ENCODE measurements around the gene SH3PXD2B. TPM values are rescaled to one million over a fixed set of nuclear protein-coding genes. Genes with fewer than 3 reads are reported as not detected.

Gene SH3PXD2B
- total RNA-seq, 1 donor from 2014 or later = 60.8 TPM

- Histone ChIP-seq H3K4me1 (no peaks in the 10 kb centered on the region), H3K9me3 (no peaks in the 10 kb centered on the region), H3K36me3 (no peaks in the 10 kb centered on the region), H3K27me3 (no peaks in the 10 kb centered on the region), H3K4me3 (no peak overlapping the region), H3K27ac (no peak overlapping the region)
- intact Hi-C loops (cut with DNase I) = no loop called here
- no peak for DNase-seq (ENCODE audit: low spot score in 2 of 2)
- TF ChIP-seq CTCF (IDR thresholded peaks at IDR 0.05) = no peak
Measured at GRCh38 chr5:172478256-172478655, 23.9 kb upstream of the SH3PXD2B start.

GRCh38 chr5:172477466-172477865, 23.1 kb upstream of the SH3PXD2B start:
- Histone ChIP-seq H3K36me3 (no peaks in the 10 kb centered on the region), H3K9me3 (no peaks in the 10 kb centered on the region), H3K4me3 (no peak overlapping the region), H3K27ac (no peak overlapping the region), H3K27me3 (no peaks in the 10 kb centered on the region), H3K4me1 (no peaks in the 10 kb centered on the region)
- no peak for TF ChIP-seq CTCF (IDR thresholded peaks at IDR 0.05)
- DNase-seq (ENCODE audit: low spot score in 2 of 2) = no peak
- intact Hi-C loops (cut with DNase I) = no loop called here

- TF ChIP-seq CTCF (IDR thresholded peaks at IDR 0.05) = no peak
- Histone ChIP-seq H3K9me3 (no peaks in the 10 kb centered on the region), H3K27me3 (no peaks in the 10 kb centered on the region), H3K4me1 (no peaks in the 10 kb centered on the region), H3K4me3 (no peak overlapping the region), H3K27ac (no peak overlapping the region), H3K36me3 (no peaks in the 10 kb centered on the region)
- no peak for DNase-seq (ENCODE audit: low spot score in 2 of 2)
- intact Hi-C loops (cut with DNase I) = no loop called here
Measured at GRCh38 chr5:172474293-172474692, 20.0 kb upstream of the SH3PXD2B start.

- DNase-seq (ENCODE audit: low spot score in 2 of 2) = no peak
- Histone ChIP-seq H3K27me3 (no peaks in the 10 kb centered on the region), H3K36me3 (no peaks in the 10 kb centered on the region), H3K4me3 (no peak overlapping the region), H3K9me3 (peaks cover 0 to 2% of the 10 kb centered on the region in 2 donors), H3K4me1 (no peaks in the 10 kb centered on the region), H3K27ac (no peak overlapping the region)
- no peak for TF ChIP-seq CTCF (IDR thresholded peaks at IDR 0.05)
- intact Hi-C loops (cut with DNase I) = no loop called here
Measured at GRCh38 chr5:172473427-172473826, 19.1 kb upstream of the SH3PXD2B start.

- Histone ChIP-seq H3K27me3 (no peaks in the 10 kb centered on the region), H3K4me1 (no peaks in the 10 kb centered on the region), H3K27ac (no peak overlapping the region), H3K9me3 (peaks cover 0 to 8% of the 10 kb centered on the region in 2 donors), H3K36me3 (no peaks in the 10 kb centered on the region), H3K4me3 (no peak overlapping the region)
- intact Hi-C loops (cut with DNase I) = no loop called here
- TF ChIP-seq CTCF (IDR thresholded peaks at IDR 0.05) = no peak
- no peak for DNase-seq (ENCODE audit: low spot score in 2 of 2)
Measured at GRCh38 chr5:172469697-172470096, 15.4 kb upstream of the SH3PXD2B start.

- H3K4me1 ChIP-seq = no peaks in the 10 kb centered on the region
- no peaks in the 10 kb centered on the region for H3K27me3 ChIP-seq
- no peak for DNase-seq (ENCODE audit: low spot score in 2 of 2)
- H3K36me3 ChIP-seq = no peaks in the 10 kb centered on the region
- H3K9me3 ChIP-seq = peaks cover 0 to 20% of the 10 kb centered on the region in 2 donors
- intact Hi-C loops (cut with DNase I) = no loop called here
- TF ChIP-seq CTCF (IDR thresholded peaks at IDR 0.05) = no peak
- no peak overlapping the region for H3K27ac ChIP-seq
- H3K4me3 ChIP-seq = no peak overlapping the region
Measured at GRCh38 chr5:172466062-172466461, 11.7 kb upstream of the SH3PXD2B start.
